Measurements from ENCODE around the gene CCDC170. TPM values are rescaled to one million over a fixed set of nuclear protein-coding genes. Genes with fewer than 3 reads are reported as not detected.
"Not testable (repeated sequence)": the region's sequence is repeated elsewhere in the genome, so short reads cannot be mapped to it uniquely, and the experiment has no call there.

The CCDC170 gene, protein sequence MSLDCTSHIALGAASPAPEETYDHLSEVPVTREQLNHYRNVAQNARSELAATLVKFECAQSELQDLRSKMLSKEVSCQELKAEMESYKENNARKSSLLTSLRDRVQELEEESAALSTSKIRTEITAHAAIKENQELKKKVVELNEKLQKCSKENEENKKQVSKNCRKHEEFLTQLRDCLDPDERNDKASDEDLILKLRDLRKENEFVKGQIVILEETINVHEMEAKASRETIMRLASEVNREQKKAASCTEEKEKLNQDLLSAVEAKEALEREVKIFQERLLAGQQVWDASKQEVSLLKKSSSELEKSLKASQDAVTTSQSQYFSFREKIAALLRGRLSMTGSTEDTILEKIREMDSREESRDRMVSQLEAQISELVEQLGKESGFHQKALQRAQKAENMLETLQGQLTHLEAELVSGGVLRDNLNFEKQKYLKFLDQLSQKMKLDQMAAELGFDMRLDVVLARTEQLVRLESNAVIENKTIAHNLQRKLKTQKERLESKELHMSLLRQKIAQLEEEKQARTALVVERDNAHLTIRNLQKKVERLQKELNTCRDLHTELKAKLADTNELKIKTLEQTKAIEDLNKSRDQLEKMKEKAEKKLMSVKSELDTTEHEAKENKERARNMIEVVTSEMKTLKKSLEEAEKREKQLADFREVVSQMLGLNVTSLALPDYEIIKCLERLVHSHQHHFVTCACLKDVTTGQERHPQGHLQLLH
- total RNA-seq: 4.1 TPM

DNA sequence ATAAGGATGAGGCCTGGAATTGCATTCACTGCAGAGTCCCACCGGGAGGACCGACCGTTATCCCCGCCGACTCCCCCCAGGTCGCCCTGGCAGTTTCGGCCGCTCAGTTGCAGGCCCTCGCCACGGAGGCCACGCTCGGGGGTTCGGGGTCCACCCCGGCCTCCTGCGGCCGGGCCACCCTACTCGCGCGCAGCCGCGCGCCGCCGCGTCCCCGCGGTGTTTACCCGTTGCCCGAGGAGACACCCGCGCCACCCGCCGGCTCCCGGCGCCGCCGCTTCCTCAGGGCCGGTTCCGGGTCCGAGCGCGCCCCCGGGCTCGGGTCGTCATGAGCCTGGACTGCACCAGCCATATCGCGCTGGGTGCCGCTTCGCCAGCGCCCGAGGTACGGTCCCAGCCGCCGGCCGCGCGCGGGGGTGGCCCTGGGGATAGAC is at the start of gene CCDC170:
Gene CCDC170 (plus strand): TSS at position 214 of the 431 bp plus-strand sequence. CDS start 112 bp downstream, at position 326.
- DNase-seq: peak; percentile 48

DNA sequence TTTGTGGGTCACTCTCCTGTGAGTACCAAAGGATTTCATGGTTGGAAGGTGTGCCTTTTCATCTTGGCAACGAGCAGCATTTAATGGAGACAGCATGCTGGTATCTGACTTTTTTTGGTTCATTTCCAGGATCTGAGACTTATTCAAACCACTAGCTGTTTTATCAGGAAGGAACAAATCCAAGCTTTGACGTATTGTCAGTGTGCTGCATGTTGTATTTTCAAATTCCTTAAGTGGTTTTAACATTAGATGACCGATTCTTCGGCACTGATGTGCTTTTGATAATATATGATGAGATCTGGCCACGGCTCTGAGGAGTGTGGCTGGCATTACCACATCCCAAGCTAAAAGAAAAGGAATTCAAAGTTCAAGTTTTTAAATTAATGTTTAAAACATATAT is 48.3 kb upstream of the CCDC170 start:
- DNase-seq: no peak

DNA sequence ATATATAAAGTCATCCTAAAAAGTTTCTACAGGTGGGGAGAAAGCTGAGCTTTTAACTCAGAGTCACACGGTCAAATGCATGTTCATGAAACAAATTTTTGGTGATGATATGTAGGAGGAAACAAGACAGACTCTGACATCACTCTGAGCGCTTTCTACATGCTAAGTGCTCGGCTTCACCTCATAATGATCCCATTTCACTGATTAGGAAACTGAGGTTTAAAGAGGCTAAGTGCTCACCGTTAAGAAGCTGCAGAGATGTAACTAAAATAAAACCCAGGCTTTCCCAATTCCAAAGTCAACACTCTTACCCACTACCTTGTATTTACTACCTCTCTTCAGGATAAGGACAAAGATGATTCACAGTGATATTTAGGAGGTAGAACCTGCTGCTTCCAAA is 46.6 kb upstream of the CCDC170 start:
- DNase-seq: no peak

DNA sequence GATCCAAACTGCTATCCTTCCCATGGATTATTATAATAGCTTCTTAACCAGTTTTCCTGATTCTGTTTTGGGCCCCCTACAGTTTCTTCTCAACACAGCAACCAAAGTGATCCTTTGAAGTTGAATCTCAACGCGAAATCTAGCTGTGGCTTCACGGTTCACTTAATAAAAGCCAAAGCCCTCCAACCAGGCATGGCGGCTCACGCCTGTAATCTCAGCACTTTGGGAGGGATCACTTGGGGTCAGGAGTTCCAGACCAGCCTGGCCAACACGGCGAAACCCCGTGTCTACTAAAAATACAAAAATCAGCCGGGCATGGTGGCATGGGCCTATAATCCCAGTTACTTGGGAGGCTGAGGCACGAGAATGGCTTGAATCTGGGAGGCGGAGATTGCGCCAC is 45.2 kb upstream of the CCDC170 start:
- no peak for DNase-seq

DNA sequence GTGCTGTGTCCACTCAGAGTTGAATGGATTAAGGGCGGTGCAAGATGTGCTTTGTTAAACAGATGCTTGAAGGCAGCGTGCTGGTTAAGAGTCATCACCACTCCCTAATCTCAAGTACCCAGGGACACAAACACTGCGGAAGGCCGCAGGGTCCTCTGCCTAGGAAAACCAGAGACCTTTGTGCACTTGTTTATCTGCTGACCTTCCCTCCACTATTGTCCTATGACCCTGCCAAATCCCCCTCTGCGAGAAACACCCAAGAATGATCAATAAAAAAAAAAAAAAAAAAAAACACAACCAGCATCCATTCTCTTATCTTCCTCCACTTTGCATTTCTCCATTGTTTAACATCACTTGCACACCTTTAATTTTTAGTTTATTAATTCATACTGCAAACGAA is 42.9 kb upstream of the CCDC170 start:
- DNase-seq: not testable (repeated sequence)

DNA sequence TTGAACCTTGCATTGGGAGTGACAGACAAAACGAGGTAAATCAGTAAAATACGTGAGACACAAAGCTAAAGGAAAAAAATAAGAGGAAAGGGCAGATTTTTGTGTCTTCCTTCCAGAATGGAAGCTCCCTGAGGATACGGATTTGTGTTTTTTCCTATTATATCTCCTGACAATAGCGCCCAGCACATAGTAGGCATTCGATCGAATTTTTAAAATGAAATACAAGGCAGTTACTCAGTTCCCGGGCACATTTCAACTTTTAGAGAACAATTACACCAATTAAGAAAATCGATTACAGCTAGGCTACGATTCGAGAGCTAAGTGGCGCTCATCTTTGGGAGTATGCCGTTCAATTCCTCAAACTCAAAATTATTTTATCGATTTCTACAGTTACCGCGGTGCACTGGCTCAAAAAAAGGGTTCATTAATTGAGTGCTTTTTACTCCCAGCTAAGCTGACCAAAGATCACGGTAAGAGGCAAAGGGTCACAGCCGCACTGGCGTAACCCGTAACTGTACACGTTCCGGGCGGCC is 42.3 kb upstream of the CCDC170 start:
- DNase-seq: peak; percentile 8

DNA sequence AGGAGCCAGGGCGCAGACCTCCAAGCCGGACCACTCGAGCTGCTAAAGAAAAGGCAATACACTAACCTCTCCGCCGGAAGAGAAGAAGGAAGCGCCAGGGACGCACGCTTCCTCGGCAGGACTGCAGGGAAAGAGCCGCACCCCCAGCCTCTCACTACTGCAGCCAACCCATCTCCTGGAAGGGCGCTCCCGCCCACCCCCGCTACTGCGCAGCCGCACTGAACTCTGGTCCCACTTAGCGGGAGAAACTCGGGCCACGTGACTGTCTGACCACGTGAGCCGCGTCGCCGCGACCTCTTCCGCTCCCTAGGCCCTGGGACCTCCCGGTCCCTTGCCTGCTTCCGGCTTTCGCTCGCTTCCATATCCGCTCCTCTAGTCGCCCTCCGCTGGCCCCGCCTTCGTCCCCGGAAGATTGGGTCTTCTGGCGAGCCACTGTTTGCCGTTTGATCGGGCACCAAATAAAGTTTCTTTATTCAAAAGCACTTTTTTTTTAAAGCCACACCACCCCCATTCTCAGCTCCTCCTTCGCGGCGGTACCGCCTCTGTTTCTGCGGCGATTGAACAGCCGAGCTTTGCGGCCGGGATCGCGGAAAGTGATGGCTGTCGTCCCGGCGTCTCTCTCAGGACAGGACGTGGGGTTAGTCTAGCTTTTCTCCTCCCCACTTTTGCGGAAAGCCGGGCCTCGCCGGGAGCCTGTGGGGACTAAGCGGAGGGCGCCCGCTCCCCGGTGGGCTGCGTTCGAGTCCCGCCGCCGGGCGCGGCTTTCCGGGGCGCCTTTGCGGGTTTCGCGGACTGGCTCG is 41.7 kb upstream of the CCDC170 start, which contains the start of gene RMND1:
Gene RMND1 (minus strand): TSS at position 177 of the 800 bp plus-strand sequence. CDS start 6,315 bp downstream, outside the sequence.
- DNase-seq: peak; percentile 100

DNA sequence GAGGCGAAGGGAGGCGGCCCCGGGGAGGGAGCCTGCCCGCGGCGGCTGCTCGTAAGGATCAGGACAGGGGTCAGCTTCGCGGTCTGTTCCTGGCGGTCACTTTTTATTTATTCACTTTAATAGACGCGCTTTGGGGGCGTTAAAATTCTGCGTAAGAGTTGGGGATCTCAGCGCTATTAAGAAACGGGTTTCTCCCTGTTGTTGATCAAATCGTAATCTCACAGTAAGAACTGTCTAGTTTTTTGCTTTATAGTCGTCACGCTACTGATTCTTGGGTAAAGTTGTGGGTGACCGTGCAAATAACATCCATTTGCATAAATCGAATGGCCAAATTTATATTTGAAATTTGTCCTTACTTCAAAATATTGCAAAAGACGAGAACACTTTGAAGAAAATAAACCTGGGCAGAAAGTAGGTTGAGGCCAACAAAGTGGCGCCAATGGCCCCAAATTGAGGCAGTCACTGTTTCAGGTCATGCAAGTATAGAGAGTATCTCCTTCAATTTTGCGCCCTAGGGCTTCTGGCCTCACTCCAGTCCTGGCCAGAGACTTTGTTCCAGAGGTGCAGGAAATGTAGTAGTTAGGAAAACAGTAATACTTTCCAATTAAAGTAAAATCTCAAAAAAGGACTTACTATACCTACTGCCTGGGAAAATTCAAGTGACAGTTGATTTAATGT is 40.9 kb upstream of the CCDC170 start:
- DNase-seq: peak; percentile 45

DNA sequence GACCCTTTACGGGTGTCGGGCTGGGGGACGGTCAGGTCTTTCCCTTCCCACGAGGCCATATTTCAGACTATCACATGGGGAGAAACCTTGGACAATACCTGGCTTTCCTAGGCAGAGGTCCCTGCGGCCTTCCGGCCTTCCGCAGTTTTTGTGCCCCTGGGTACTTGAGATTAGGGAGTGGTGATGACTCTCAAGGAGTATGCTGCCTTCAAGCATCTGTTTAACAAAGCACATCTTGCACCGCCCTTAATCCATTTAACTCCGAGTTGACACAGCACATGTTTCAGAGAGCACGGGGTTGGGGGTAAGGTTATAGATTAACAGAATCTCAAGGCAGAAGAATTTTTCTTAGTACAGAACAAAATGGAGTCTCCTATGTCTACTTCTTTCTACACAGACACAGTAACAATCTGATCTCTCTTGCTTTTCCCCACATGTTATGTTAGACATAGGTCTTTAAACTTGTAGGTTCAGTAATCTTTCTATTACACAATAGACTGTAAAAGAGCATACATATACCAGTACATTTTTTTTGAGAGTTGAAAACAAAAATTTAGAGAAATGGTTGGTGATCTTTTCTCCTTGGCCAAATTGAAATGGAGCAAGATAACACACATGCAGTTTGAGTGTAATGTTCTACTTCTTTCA is 37.9 kb upstream of the CCDC170 start:
- DNase-seq: not testable (repeated sequence)

DNA sequence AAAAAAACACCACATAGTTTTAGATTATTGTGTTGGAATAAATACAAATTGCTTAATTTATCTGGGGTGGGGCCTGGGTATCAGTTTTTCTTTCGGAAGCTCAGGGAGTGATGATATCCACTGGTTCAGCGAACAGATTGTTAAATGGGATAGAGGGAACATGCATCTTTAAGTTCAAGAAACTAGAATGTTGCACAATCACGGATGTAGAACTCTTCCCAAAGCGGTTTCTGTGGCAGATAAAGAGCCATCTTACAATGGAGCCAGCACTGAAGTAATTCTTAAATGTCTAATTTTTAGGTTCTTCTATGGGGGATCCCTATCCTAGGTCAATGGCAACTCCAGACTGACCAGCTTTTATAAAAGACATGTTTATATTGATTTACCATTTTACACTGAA is 32.1 kb upstream of the CCDC170 start:
- no peak for DNase-seq

DNA sequence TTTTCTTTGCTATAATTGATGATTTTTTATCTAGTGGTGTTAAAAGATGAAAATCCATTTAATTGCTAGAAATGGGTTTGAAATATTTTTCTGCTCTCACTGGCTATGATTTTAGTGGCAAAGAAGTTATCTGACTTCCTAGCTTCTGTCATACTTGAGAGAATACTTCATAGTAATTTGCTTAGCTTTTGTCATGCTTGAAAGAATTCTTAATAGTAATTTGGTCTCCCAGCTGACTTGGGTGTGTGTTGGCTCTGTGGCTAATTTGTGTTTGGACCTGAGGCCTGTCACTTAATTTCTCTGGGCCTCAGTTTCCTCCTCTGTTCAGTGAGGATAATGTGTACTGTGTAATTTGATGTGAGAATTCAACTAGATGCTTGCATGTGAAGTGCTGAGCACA is 29.1 kb upstream of the CCDC170 start:
- no peak for DNase-seq

DNA sequence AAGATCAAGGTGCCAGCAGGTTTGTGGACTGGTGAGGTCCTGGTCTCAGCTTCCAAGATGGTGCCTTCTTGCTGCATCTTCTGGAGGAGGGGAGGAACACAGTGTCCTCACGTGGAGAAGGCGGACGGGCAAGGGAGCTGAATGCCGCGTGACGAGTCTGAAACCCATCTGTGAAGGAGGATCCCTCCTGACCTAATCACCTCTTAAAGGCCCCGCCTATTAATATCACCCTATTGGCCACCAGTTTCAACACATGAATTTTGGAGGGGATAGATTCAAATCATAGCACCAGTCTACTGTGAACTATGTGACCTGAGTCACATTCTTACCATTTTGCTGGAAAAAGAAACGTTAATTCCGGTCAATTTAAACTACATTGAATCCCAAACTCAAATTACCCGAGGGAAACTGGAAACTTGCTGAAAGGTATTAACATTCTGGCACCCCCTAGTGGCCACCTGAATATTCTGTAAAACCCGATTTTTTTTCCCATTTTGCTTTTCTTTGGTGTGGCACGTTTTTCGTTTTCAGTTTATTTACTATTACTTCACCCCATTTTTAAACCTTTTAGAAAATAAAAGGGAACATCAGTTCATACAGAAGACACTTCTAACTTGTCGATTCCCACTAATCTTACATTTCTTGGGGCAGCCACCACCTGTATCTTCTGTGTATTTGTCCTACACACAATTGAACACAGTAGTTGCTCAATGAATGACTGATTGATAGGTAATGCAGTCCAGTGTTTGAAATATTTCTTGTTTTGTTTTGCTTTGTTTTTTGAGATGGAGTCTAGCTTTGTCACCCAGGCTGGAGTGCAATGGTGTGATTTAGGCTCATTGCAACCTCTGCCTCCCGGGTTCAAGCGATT is 17.9 kb upstream of the CCDC170 start:
- DNase-seq: peak; percentile 69

DNA sequence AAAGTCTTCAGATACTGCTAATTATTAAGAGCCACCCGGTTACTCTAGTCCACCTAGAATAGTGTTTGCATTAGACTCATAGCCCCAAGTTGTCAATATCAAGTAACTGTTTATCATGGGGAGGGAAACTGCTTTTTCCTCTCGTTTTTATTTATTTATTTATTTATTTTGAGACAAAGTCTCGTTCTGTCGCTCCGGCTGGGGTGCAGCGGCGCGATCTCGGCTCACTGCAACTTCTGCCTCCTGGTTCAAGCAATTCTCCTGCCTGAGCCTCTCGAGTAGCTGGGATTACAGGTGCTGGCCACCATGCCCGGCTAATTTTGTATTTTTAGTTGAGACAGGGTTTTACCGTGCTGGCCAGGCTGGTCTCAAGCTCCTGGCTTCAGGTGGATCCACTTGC is 16.1 kb upstream of the CCDC170 start:
- no peak for DNase-seq

DNA sequence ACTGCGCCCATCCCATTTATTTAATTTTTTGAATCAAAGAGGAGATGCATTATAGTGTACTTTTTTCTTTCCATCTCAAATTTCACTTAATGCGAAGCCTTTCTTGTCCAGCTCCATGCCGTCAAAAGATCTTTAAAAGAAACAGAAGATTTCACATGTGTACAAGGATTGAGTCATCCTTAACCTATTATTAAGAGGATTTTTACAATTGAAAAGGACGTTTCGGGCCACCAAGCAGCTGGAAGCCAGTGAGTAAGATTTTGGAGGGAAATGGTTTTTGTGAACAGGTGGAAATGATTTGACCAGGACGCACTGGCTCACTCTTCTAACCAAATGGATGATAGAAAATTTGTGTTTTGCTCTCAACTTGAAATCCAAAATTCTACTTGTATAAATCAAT is 15.1 kb upstream of the CCDC170 start:
- DNase-seq: no peak

DNA sequence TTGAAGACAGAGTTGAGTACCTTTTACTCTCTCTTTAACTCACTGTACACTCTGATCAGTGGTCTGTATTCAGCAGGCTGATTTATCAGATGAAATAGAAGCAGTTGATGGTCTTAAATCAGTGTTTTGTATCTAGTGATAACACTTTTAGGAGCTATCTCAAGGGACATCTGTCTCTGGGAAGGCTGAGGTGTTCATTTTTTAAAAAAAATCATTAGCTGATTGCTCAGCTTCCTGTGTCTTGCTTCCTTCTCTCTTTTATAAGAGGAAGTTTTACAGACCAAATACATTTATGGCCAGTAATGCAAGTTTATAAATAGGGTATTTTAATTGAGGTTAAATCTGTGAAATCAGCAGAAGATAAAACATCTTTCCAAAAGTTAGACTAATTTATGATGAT is 12.0 kb upstream of the CCDC170 start:
- no peak for DNase-seq

DNA sequence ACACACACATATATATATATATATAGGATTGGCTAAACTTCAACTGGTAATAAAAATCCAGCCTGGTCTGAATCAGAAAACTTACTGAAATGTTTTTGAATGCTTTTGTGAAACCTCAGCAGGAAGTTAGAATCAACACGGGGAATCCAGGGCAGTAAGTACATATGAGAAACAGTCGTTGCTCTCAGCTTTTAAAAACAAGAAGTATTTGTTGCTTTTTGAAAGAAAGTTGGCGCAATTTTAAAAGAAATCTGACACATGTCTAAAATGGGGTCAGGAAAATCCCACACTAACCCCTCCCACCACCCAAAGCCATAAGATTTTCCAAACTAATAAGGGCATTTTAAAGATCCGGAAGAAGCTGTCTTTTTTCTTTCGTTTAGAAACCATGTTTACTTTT is 11.5 kb upstream of the CCDC170 start:
- peak; percentile 53 for DNase-seq

DNA sequence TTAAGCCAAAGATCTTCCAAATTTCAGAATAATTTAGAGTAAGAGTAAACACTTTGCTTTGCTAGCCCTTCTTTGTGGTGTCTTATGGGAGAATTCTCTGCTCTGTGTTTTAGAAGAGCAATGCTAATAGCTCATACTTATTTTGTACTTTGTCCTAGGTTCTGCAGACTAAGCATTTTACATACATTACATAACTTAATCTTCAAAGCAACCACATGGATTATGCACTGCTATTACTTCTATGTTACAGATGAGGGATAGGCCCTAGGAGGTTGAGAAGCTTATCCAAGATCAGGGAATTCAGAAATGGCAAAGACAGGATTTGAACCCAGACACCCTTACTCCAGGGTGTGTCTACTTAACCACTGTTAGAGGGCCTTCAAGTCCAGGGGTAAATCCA is 9.8 kb upstream of the CCDC170 start:
- no peak for DNase-seq

DNA sequence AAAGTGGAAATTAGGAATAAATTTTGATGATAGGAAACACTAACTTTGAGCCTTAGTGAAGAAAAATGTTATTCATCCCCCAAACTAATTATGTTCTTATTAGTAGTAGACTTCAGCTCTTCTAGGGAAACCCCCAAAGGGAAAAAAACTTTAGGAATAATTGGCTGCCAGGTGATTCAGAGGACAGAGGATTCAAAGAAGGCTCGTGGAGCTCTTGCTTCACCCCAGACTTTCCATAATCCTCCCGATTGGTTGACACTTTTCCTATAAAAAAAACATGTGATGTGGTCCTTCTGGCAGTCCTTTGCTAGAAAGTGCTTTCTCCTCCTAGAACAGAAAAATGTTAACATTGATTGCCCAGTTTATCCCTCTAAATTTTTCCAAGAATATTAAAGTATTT is 5.6 kb upstream of the CCDC170 start:
- DNase-seq: no peak

DNA sequence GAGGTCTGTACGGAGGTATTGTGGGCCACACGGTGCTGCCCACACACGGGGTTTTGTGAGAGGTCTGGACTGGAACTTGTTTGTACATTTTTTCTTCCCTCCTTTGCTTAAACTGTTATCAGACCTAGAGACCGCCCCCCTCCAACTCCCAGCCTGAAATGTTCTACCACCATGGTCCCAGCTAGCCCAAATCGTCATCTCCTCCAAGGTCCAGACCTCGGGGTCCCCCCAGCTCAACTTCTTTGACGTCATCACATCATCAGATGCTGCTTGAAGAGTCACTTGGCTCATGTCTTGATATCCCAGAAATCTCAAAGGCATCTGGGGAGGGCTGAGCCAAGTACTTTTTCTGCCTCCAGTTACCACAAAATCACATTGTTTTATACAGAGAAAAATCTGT is 2.8 kb upstream of the CCDC170 start:
- no peak for DNase-seq

DNA sequence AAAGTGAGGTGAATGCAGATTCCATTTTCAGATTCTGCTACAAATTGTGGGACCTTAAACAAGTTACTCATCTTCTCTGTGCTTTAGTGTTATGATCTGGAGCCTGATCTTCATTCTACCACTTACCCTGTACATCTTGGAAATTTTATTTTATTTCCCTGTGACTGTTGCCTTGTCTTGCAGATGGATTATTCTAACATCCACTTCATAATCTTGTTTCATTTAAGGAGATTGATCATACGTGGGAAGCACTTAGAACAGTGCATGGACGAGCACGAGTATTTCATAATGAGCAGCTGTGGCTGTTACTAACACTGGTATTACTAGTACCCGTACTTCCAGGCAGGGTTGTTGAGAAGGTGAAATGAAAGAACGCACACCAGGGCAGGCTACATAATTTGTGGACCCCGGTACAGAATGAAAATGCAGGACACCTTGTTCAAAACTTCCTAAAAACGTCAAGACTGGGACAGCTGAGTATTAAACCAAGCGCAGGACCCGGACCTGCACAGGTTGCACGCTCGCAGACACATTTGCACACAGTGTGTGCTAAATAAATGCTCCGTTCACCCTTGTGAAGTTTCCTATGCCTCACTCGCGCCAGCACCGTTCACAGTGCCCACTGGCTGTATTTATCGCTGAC is 535 bp upstream of the CCDC170 start:
- no peak for DNase-seq

Data from tongue (tissue), 2 donors.